COLO668 (cell line): ENCODE data around the gene RTP5.
"Not testable (repeated sequence)": the region's sequence is repeated elsewhere in the genome, so short reads cannot be mapped to it uniquely, and the experiment has no call there.

Source experiments
- DNase-seq: peaks from one replicate; lab custom pipeline; 2025; ENCODE audit not compliant: unreplicated experiment; lab: John Stamatoyannopoulos, UW

Gene RTP5

DNA sequence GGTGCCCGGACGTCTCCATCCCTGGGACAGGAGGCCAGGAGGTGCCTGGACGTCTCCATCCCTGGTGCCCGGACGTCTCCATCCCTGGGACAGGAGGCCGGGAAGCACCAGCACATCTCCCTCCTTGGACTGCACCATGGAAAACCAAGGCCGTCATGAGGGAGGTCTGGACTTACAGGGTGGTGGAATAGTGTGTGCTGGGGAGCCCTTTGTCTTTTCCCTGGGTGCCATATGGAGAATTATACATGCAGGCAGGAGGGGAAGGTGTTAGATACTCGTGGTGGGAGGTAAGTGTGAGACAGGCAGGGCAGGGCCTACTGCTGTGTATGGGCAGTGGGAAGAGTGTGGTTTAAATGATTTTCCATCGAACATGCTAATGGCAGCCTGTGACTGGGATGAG, 52.9 kb downstream of the RTP5 start:
- no peak for DNase-seq

DNA sequence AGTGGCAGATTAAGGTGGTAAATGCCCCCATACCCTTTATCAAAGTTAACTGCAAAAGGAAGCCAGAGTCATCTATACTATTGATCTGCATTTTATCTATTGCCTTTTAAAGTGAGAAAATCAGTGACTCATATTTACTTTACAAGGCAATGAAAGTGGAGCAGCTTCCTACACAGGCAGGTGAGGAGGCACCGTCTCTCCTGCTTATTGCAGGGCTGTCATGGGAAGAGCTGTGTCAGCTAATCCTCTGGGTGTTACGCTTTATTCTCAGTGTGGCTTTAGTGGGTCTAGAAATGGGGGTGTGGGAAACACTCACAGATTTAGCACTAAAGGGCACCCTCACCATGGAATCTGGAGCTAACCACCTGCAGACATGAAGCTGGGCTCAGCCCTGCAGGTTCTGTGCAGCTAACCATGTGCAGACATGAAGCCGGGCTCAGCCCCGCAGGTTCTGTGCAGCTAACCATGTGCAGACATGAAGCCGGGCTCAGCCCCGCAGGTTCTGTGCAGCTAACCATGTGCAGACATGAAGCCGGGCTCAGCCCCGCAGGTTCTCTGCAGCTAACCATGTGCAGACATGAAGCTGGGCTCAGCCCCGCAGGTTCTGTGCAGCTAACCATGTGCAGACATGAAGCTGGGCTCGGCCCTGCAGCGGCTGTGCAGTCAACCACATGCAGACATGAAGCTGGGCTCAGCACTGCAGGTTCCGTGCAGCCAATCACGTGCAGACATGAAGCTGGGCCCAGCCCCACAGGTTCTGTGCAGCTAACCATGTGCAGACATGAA, 53.5 kb downstream of the RTP5 start:
- DNase-seq, result not testable (repeated sequence)
